WTC11 (cell line): ENCODE results near the gene ANK2. TPM values are rescaled to one million over a fixed set of nuclear protein-coding genes. Genes with fewer than 3 reads are reported as not detected.

Experiments used
- ATAC-seq: fragments of 200-7000 bp; cut with Tn5 transposase; 2 replicates; pipeline ENCODE4 v1.10.0; 2021; ENCODE audit warnings: mild to moderate bottlenecking, moderate library complexity
- CTCF ChIA-PET: fragments of 300-600 bp; sonication (Branson Sonifier 250); formaldehyde crosslinking; loops from one replicate; lab custom pipeline; 2021; ENCODE audit warnings: antibody characterized with exemption; lab: Charles Lee
- POLR2A ChIA-PET: fragments of 350-600 bp; sonication (Branson Sonifier 250); formaldehyde crosslinking; loops from one replicate; lab custom pipeline; 2021; ENCODE audit warnings: antibody characterized with exemption; lab: Charles Lee
- DNase-seq: peaks from one replicate; pipeline ENCODE4 v3.0.0; 2021; ENCODE audit warnings: low spot score
- H3K27ac Mint-ChIP-seq: 2 replicates; pipeline ENCODE4 v1.8.0; 2021; ENCODE audit warnings: mixed read lengths
- H3K27me3 Mint-ChIP-seq: 2 replicates; pipeline ENCODE4 v1.8.0; 2021; ENCODE audit warnings: low read depth, mild to moderate bottlenecking, moderate library complexity, mixed read lengths
- H3K36me3 Mint-ChIP-seq: 2 replicates; pipeline ENCODE4 v1.8.0; 2021; ENCODE audit warnings: mixed read lengths
- H3K4me1 Mint-ChIP-seq: 2 replicates; pipeline ENCODE4 v1.8.0; 2022; ENCODE audit warnings: mixed read lengths
- H3K4me3 Mint-ChIP-seq: 2 replicates; pipeline ENCODE4 v1.8.0; 2021; ENCODE audit warnings: mild to moderate bottlenecking, moderate library complexity, mixed read lengths
- H3K9me3 Mint-ChIP-seq: 2 replicates; pipeline ENCODE4 v1.8.0; 2021; ENCODE audit warnings: mixed read lengths
- E2F4 ChIP-seq: sonication (generic); formaldehyde crosslinking; IDR thresholded peaks from 2 replicates; pipeline ENCODE4 v1.8.1; 2022; ENCODE audit warnings: low read depth, mild to moderate bottlenecking, moderate library complexity, missing genetic modification reagents, borderline replicate concordance
- GRHL2 ChIP-seq: fragments of 250-450 bp; sonication (Bioruptor Pico); IDR thresholded peaks from 2 replicates; pipeline ENCODE4 v1.8.0; 2022; ENCODE audit warnings: mild to moderate bottlenecking, moderate library complexity; ENCODE audit not compliant: insufficient replicate concordance, severe bottlenecking
- ZNF138 ChIP-seq: sonication (generic); formaldehyde crosslinking; conservative IDR thresholded peaks from 2 replicates; pipeline ENCODE4 v1.8.1; 2022; ENCODE audit warnings: mild to moderate bottlenecking, moderate library complexity, missing genetic modification reagents
- ZNF416 ChIP-seq: fragments of 250-450 bp; sonication (Bioruptor Pico); IDR thresholded peaks from 2 replicates; pipeline ENCODE4 v1.9.0; 2021; ENCODE audit warnings: mild to moderate bottlenecking, inconsistent platforms
- total RNA-seq: library from RNA; stranded (reverse); gene quantifications from 3 replicates; pipeline ENCODE4 v1.2.3, GENCODE V29; 2021
- TF ChIP-seq, protein P1 (sequence below): sonication (generic); formaldehyde crosslinking; IDR thresholded peaks from 2 replicates; pipeline ENCODE4 v1.8.0; 2023; ENCODE audit warnings: missing genetic modification reagents
- TF ChIP-seq, protein P2 (sequence below): fragments of 200-600 bp; IDR thresholded peaks from 2 replicates; pipeline ENCODE4 v1.8.0; 2022; ENCODE audit warnings: antibody characterized with exemption
- TF ChIP-seq, protein P3 (sequence below): fragments of 250-450 bp; sonication (Bioruptor Pico); conservative IDR thresholded peaks from 2 replicates; pipeline ENCODE4 v1.9.0; 2021; ENCODE audit warnings: mild to moderate bottlenecking

ANK2 gene
- total RNA-seq, 1 experiment from 2014 or later, result 27.9 TPM

DNA sequence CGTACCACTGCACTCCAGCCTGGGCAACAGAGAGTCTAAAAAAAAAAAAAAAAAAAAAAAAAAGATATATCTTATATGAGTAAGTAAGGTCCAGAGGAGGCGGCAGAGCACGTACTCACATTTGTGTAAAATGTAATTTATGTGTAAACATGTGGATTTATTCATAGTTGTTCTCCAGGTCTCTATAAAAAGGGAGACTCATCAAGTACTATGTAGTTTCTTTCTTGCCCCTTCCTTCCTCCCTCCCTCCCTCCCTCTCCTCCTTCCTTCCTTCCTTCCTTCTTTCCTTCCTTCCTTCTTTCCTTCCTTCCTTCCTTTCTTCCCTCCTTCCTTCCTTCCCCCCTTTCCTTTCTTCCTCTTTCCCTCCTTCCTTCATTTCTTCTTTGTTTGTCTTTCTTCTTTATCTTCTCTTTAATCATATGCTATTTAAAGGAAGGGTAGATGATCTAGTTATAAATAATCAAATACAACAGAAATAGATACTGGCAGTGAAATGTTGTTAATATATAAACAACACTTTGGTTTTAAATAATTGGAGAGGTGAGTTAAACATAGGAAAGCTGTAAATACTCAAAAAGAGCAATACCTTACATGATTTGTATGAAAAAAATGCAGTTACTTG is 344.8 kb downstream of the ANK2 start (continued):
- TF ChIP-seq E2F4 (CRISPR knock-in tag) (no peak), ZNF138 (CRISPR knock-in tag) (no peak), GRHL2 (CRISPR knock-in tag) (no peak)
- TF ChIP-seq, protein P1, sequence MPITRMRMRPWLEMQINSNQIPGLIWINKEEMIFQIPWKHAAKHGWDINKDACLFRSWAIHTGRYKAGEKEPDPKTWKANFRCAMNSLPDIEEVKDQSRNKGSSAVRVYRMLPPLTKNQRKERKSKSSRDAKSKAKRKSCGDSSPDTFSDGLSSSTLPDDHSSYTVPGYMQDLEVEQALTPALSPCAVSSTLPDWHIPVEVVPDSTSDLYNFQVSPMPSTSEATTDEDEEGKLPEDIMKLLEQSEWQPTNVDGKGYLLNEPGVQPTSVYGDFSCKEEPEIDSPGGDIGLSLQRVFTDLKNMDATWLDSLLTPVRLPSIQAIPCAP (CRISPR knock-in tag), result no peak

- DNase-seq, result no peak
- peaks cover 14% of the 10 kb centered on the region for H3K4me1 Mint-ChIP-seq
- TF ChIP-seq, protein P2, sequence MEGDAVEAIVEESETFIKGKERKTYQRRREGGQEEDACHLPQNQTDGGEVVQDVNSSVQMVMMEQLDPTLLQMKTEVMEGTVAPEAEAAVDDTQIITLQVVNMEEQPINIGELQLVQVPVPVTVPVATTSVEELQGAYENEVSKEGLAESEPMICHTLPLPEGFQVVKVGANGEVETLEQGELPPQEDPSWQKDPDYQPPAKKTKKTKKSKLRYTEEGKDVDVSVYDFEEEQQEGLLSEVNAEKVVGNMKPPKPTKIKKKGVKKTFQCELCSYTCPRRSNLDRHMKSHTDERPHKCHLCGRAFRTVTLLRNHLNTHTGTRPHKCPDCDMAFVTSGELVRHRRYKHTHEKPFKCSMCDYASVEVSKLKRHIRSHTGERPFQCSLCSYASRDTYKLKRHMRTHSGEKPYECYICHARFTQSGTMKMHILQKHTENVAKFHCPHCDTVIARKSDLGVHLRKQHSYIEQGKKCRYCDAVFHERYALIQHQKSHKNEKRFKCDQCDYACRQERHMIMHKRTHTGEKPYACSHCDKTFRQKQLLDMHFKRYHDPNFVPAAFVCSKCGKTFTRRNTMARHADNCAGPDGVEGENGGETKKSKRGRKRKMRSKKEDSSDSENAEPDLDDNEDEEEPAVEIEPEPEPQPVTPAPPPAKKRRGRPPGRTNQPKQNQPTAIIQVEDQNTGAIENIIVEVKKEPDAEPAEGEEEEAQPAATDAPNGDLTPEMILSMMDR, result peak; percentile 92
- TF ChIP-seq, protein P3, sequence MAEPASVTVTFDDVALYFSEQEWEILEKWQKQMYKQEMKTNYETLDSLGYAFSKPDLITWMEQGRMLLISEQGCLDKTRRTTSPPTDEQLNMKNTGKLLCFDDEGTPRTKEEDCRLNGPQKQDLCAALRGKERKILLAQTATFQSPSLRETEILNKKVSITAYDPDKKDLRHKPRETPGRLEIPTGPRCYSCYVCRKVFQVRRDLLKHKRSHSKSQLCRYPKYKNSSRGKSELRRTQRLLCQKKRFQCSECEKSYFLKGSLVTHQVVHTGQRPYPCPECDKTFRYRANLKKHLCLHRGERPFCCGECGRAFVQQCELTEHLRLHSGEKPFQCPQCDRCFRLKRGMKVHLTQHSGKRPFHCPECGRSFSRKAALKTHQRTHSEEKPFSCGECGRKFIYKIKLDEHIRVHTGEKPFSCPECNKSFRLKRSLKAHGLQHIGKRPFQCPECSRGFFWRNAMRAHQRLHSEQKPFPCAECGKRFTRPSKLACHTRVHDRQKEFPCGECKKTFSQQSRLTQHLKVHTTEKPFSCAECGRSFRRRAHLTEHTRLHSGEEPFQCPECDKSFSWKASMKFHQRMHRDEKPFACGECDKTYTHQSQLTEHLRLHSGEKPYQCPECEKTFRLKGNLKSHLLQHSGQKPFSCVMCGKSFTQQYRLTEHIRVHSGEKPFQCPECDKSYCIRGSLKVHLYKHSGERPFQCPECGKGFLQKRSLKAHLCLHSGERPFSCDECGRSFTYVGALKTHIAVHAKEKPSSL (CRISPR knock-in tag), result no peak
- peaks cover 2% of the 10 kb centered on the region for H3K36me3 Mint-ChIP-seq
- H3K27me3 Mint-ChIP-seq, result no peaks in the 10 kb centered on the region
- no peak overlapping the region for H3K27ac Mint-ChIP-seq
- H3K4me3 Mint-ChIP-seq, result no peak overlapping the region
- peak; percentile 89 for ATAC-seq
- CTCF ChIA-PET, result interaction anchor here (0.6 to 2.4 kb wide), 23 partner anchors 13 to 989 kb away, joined by 3 to 14 read pairs (median 3); no protein-coding TSS in a partner anchor
- POLR2A ChIA-PET, result no interaction called here
- H3K9me3 Mint-ChIP-seq, result peaks cover 7% of the 10 kb centered on the region
These were observed 345.5 kb downstream of the ANK2 start for GRCh38 chr4:113394730-113395530.

DNA sequence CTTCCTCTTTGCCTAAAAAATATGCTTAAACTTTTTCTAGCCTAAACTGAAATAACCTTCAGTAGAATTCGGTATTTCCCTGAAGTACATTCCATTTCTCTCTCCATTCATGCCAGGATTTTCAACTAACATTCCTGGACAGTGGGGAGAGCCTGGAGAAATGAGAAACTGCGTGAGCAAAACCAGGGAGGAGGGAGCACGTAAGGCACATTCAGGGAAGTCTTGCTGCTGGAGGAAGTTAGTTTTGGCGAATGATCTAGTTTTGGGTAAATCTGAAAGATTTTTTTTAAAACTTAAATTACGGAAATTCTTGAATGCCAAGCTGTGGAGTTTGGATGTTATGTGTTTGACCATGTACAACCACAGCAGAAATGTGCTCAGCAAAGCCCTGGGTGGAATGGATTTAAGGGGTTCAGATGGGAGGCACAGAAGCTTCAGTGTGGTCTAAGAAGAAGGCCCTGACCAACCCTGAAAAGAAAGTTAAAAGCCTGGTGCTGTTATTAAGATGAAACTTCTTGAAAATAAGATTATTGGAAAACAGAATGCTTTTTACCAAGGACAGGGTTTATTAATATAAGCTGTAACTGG is 347.8 kb downstream of the ANK2 start:
- TF ChIP-seq, protein P3 (CRISPR knock-in tag), result no peak
- no peak for TF ChIP-seq ZNF416 (CRISPR knock-in tag)
- Mint-ChIP-seq H3K27me3 (no peaks in the 10 kb centered on the region), H3K36me3 (no peaks in the 10 kb centered on the region), H3K4me1 (peaks cover 14% of the 10 kb centered on the region), H3K9me3 (peaks cover 10% of the 10 kb centered on the region), H3K4me3 (no peak overlapping the region), H3K27ac (no peak overlapping the region)
- ChIA-PET CTCF (no interaction called here), POLR2A (no interaction called here)
- ATAC-seq (no peak), DNase-seq (no peak)
